GM12878 (cell line): Measurements from ENCODE around the gene EIF5B. TPM values are rescaled to one million over a fixed set of nuclear protein-coding genes. Genes with fewer than 3 reads are reported as not detected.

Experiments
- ATAC-seq: fragments of 200-7000 bp; cut with Tn5 transposase; 3 replicates; pipeline ENCODE4 v1.9.1; 2020; ENCODE audit warnings: mild to moderate bottlenecking, moderate library complexity
- BruUV-seq: library from RNA; stranded (reverse); fragments of 400-500 nt; replicated peaks from 2 replicates; lab custom pipeline; 2021; lab: Mats Ljungman, UMichigan
- CTCF ChIA-PET: fragments of 300-600 bp; sonication (Branson Sonifier 250); formaldehyde crosslinking; extraction: SDS; loops from one replicate; lab custom pipeline; 2021; ENCODE audit warnings: inconsistent platforms; lab: Yijun Ruan, JAX
- POLR2A ChIA-PET: fragments of 350-600 bp; formaldehyde crosslinking; extraction: SDS; loops from one replicate; lab custom pipeline; 2021; ENCODE audit warnings: inconsistent platforms; lab: Charles Lee
- RAD21 ChIA-PET: fragments of 300-600 bp; sonication (Branson Sonifier 250); formaldehyde crosslinking; loops from one replicate; lab custom pipeline; 2023; ENCODE audit warnings: antibody characterized with exemption; ENCODE audit not compliant: unreplicated experiment; lab: Charles Lee
- SMC1A ChIA-PET: fragments of 300-600 bp; sonication (Branson Sonifier 250); formaldehyde crosslinking; loops from one replicate; lab custom pipeline; 2023; ENCODE audit not compliant: unreplicated experiment, uncharacterized antibody; lab: Charles Lee
- DNase-seq: peaks from one replicate; pipeline ENCODE4 v3.0.0-alpha.2; 2011; ENCODE audit warnings: low read depth, low spot score
- FAIRE-seq: peaks from 3 replicates; lab custom pipeline; 2011; peaks lifted over from hg19 to GRCh38; lab: Jason Lieb, UNC
- H2AFZ ChIP-seq: 2 replicates; pipeline ENCODE4 v1.6.0; 2011; ENCODE audit warnings: low read depth, low read length, control low read depth; ENCODE audit not compliant: control insufficient read depth
- H3K27ac ChIP-seq: 2 replicates; pipeline ENCODE4 v1.5.1; 2011; ENCODE audit warnings: control low read depth; ENCODE audit not compliant: control insufficient read depth, insufficient read depth
- H3K27me3 ChIP-seq, 2 experiments: replicated peaks in 1 of 2; 2 replicates each; pipeline versions ENCODE4 v1.6.0 to v1.6.1; 2011; ENCODE audit warnings: low read length in 1 of 2; ENCODE audit not compliant: control insufficient read depth in 2 of 2, insufficient read depth in 2 of 2
- H3K36me3 ChIP-seq, 2 experiments: 2 replicates each; pipeline ENCODE4 v1.5.1; 2011; ENCODE audit warnings: low read length in 1 of 2; ENCODE audit not compliant: control insufficient read depth in 2 of 2, insufficient read depth in 2 of 2
- H3K4me1 ChIP-seq: 2 replicates; pipeline ENCODE4 v1.6.1; 2011; ENCODE audit warnings: mild to moderate bottlenecking, low read length, moderate library complexity, mixed read lengths; ENCODE audit not compliant: control insufficient read depth, insufficient read depth
- H3K4me2 ChIP-seq: 2 replicates; pipeline ENCODE4 v1.6.0; 2011; ENCODE audit warnings: control low read depth; ENCODE audit not compliant: control insufficient read depth, insufficient read depth
- H3K4me3 ChIP-seq: fragments of 200-600 bp; sonication (generic); 2 replicates; pipeline ENCODE4 v1.5.1; 2016
- H3K79me2 ChIP-seq: 2 replicates; pipeline ENCODE4 v1.6.0; 2011; ENCODE audit warnings: low read length; ENCODE audit not compliant: control insufficient read depth, insufficient read depth
- H3K9ac ChIP-seq: 2 replicates; pipeline ENCODE4 v1.8.0; 2011; ENCODE audit warnings: low read length, control low read depth, mixed read lengths; ENCODE audit not compliant: control insufficient read depth, insufficient read depth
- H3K9me3 ChIP-seq: replicated peaks from 3 replicates; pipeline ENCODE4 v1.5.1; 2011; ENCODE audit warnings: mild to moderate bottlenecking, low read length; ENCODE audit not compliant: control insufficient read depth, insufficient read depth
- H4K20me1 ChIP-seq: 2 replicates; pipeline ENCODE4 v1.6.0; 2011; ENCODE audit not compliant: control insufficient read depth, insufficient read depth
- BACH1 ChIP-seq: fragments of 450-650 bp; IDR thresholded peaks from 2 replicates; pipeline ENCODE4 v1.6.1; 2017; ENCODE audit warnings: mild to moderate bottlenecking, borderline replicate concordance
- FOXM1 ChIP-seq: IDR thresholded peaks from 2 replicates; pipeline ENCODE4 v1.6.1; 2012; ENCODE audit warnings: low read depth, mild to moderate bottlenecking, inconsistent platforms, low read length, moderate library complexity
- GABPA ChIP-seq: IDR thresholded peaks from 2 replicates; pipeline ENCODE4 v1.6.1; 2014; ENCODE audit warnings: antibody characterized with exemption, low read depth, mild to moderate bottlenecking, inconsistent platforms
- HDGF ChIP-seq: fragments of 450-650 bp; IDR thresholded peaks from 2 replicates; pipeline ENCODE4 v1.6.1; 2016; ENCODE audit warnings: antibody characterized with exemption
- IKZF2 ChIP-seq, 2 experiments: fragments of 450-650 bp; IDR thresholded peaks; 2 replicates each; pipeline ENCODE4 v1.6.1; 2017; ENCODE audit warnings: mild to moderate bottlenecking in 2 of 2, moderate library complexity in 2 of 2
- IRF3 ChIP-seq: fragments of 450-650 bp; IDR thresholded peaks from 2 replicates; pipeline ENCODE4 v1.6.1; 2014; ENCODE audit warnings: mild to moderate bottlenecking
- MTA3 ChIP-seq: IDR thresholded peaks from 2 replicates; pipeline ENCODE4 v1.6.1; 2012; ENCODE audit warnings: low read length, inconsistent platforms, borderline replicate concordance
- NRF1 ChIP-seq: conservative IDR thresholded peaks from 2 replicates; pipeline ENCODE4 v1.6.1; 2011; ENCODE audit warnings: mild to moderate bottlenecking, low read depth, low read length, improper control_type of control experiment
- PAX5 ChIP-seq: IDR thresholded peaks from 2 replicates; pipeline ENCODE4 v1.6.1; 2011; ENCODE audit warnings: low read depth, low read length, borderline replicate concordance
- POLR2A ChIP-seq: IDR thresholded peaks from 2 replicates; pipeline ENCODE4 v1.6.1; 2011; ENCODE audit warnings: low read depth, mild to moderate bottlenecking, low read length
- RB1 ChIP-seq: fragments of 450-650 bp; formaldehyde crosslinking; IDR thresholded peaks from 2 replicates; pipeline ENCODE4 v1.6.1; 2017; ENCODE audit warnings: mild to moderate bottlenecking, borderline replicate concordance
- RBBP5 ChIP-seq: fragments of 200-600 bp; sonication (generic); conservative IDR thresholded peaks from 2 replicates; pipeline ENCODE4 v1.6.1; 2016
- RELA ChIP-seq: fragments of 450-650 bp; IDR thresholded peaks from 2 replicates; pipeline ENCODE4 v1.8.0; 2014; ENCODE audit warnings: borderline replicate concordance; ENCODE audit not compliant: partially characterized antibody
- SMC3 ChIP-seq: IDR thresholded peaks from 2 replicates; pipeline ENCODE4 v1.6.1; 2011; ENCODE audit warnings: low read length, improper control_type of control experiment, borderline replicate concordance
- STAT3 ChIP-seq: IDR thresholded peaks from 2 replicates; pipeline ENCODE4 v1.6.1; 2011; ENCODE audit warnings: low read depth, low read length, improper control_type of control experiment
- YBX1 ChIP-seq: fragments of 450-650 bp; IDR thresholded peaks from 2 replicates; pipeline ENCODE4 v1.6.1; 2016; ENCODE audit warnings: antibody characterized with exemption
- ZBTB11 ChIP-seq: fragments of 450-650 bp; formaldehyde crosslinking; IDR thresholded peaks from 2 replicates; pipeline ENCODE4 v1.5.0; 2022; ENCODE audit warnings: mild to moderate bottlenecking, missing genetic modification characterization
- ZNF687 ChIP-seq: fragments of 450-650 bp; IDR thresholded peaks from 2 replicates; pipeline ENCODE4 v1.6.1; 2017; ENCODE audit warnings: mild to moderate bottlenecking, moderate library complexity
- WGBS: methylation state at CpG from one replicate; pipeline ENCODE4 v1.1.6; 2016; ENCODE audit warnings: low lambda C conversion rate; ENCODE audit not compliant: insufficient replicate concordance, insufficient coverage; ENCODE audit errors: missing lambda C conversion rate; 5-methylcytosine and 5-hydroxymethylcytosine counted together
- in situ Hi-C: fragments of 300-500 bp; cut with MboI; formaldehyde crosslinking; loops from 9 replicates; pipeline ENCODE4 v1.14.3; 2018; ENCODE audit warnings: mixed read lengths
- intact Hi-C: fragments of 100-400 bp; cut with micrococcal nuclease; formaldehyde crosslinking; loops from one replicate; pipeline ENCODE4 v1.14.2; 2022; ENCODE audit not compliant: unreplicated experiment
- polyA plus RNA-seq, 11 experiments: library from polyadenylated mRNA; depleted of rRNA in 4 of 11; unstranded in 6 of 11; stranded (reverse) in 5 of 11; fragments of >200 nt; fragmentation: Nextera tagmentation in 4 of 11; fragmentation: Illumina TruSeq in 1 of 11; extraction: Ambion mirVana in 4 of 11; extraction: Trizol in 1 of 11; gene quantifications; 1 replicate in 1 of 11; 2 replicates in 10 of 11; pipeline versions ENCODE4 v1.2.1 to v1.2.3, GENCODE V29; 2011 to 2016; ENCODE audit warnings: inconsistent platforms in 2 of 11, missing spikeins in 2 of 11, low read depth in 1 of 11
- total RNA-seq, 4 experiments: library from RNA; depleted of rRNA in 3 of 4; stranded (reverse); fragments of >200 nt in 3 of 4; fragmentation: Illumina TruSeq in 1 of 4; extraction: Trizol in 1 of 4; gene quantifications; 2 replicates each; pipeline versions ENCODE4 v1.2.1 to v1.2.3, GENCODE V29; 2013 to 2021

Gene EIF5B
- total and polyA plus RNA-seq, 10 of the 15 experiments (the other 5 are each of a cell fraction or from before 2014, with no cell fraction given), result 21.7 to 119 (median 40.8) TPM

GRCh38 chr2:99336804-99337112 is 431 bp upstream of the EIF5B start:
- Histone ChIP-seq H3K9ac (peak overlapping the region; percentile 85), H3K27ac (peak overlapping the region; percentile 98), H3K36me3 (peaks cover 0 to 10% of the 10 kb centered on the region in 2 experiments; a peak in 1 of 4 replicates), H4K20me1 (no peaks in the 10 kb centered on the region), H3K4me1 (peaks cover 5% of the 10 kb centered on the region), H3K4me3 (peak overlapping the region; percentile 89), H2AFZ (peak overlapping the region; percentile 94), H3K79me2 (peaks cover 76% of the 10 kb centered on the region), H3K9me3 (no peaks in the 10 kb centered on the region), H3K4me2 (peak overlapping the region; percentile 98), H3K27me3 (no peaks in the 10 kb centered on the region)
- POLR2A ChIA-PET, result interaction anchor here (0.6 to 3.6 kb wide), 12 partner anchors 9 to 1644 kb away, joined by 3 to 30 read pairs (median 4); partner anchors contain the start of genes C2orf15, LIPT1 and TSGA10
- ATAC-seq (peak; percentile 8), DNase-seq (no peak), FAIRE-seq (no peak)
- in situ Hi-C loops (no loop called here), intact Hi-C loops (loop anchor here (1.0 to 5.0 kb wide), 4 partner anchors 154 to 249 kb away; partner anchors contain the start of genes LIPT1, MITD1, MRPL30 and REV1)
- 1% methylated on average over 8 of the region's 8 CpGs for whole genome bisulfite sequencing
- BruUV-seq, result no TSS peak
- RAD21 ChIA-PET, result interaction anchor here (0.8 to 4.5 kb wide), 6 partner anchors 11 to 605 kb away, joined by 3 to 29 read pairs (median 4); partner anchors contain the start of genes C2orf15 and MGAT4A
- CTCF ChIA-PET, result interaction anchor here (0.7 to 2.7 kb wide), 13 partner anchors 9 to 251 kb away, joined by 3 to 15 read pairs (median 5); partner anchors contain the start of genes C2orf15, LIPT1, REV1 and TSGA10
- SMC1A ChIA-PET, result interaction anchor here (0.9 to 5.6 kb wide), 10 partner anchors 11 to 271 kb away, joined by 3 to 32 read pairs (median 5); no protein-coding TSS in a partner anchor
- TF ChIP-seq POLR2A (no peak), NRF1 (no peak), IRF3 (no peak), MTA3 (no peak), FOXM1 (no peak), GABPA (no peak), YBX1 (no peak), ZNF687 (no peak), IKZF2 (IDR thresholded peaks at IDR 0.05) (0 out of 4 replicates have a peak, but pooled peaks of 1 of the 2 experiments have one; percentile 50), SMC3 (no peak), RBBP5 (no peak), ZBTB11 (CRISPR knock-in tag) (no peak), HDGF (no peak), RELA (no peak), RB1 (no peak), STAT3 (no peak), PAX5 (no peak), BACH1 (no peak)
